ENCODE measurements around the gene DDA1.
"Not testable (repeated sequence)": the region's sequence is repeated elsewhere in the genome, so short reads cannot be mapped to it uniquely, and the experiment has no call there.

The DDA1 gene

GRCh38 chr19:17289489-17289888 lies 19.9 kb upstream of the DDA1 start:
- DNase-seq (ENCODE audit: low read depth) = peak; percentile 45

GRCh38 chr19:17292301-17293074 lies 16.9 kb upstream of the DDA1 start:
- DNase-seq (ENCODE audit: low read depth) = peak; percentile 70

- no peak for DNase-seq (ENCODE audit: low read depth)
These were observed 15.8 kb upstream of the DDA1 start for GRCh38 chr19:17293605-17294004.

- peak; percentile 38 for DNase-seq (ENCODE audit: low read depth)
These were observed 15.1 kb upstream of the DDA1 start for GRCh38 chr19:17294051-17294891.

- DNase-seq (ENCODE audit: low read depth) = not testable (repeated sequence)
These were observed 13.8 kb upstream of the DDA1 start for GRCh38 chr19:17295551-17295950.

- DNase-seq (ENCODE audit: low read depth) = no peak
These were observed 13.1 kb upstream of the DDA1 start for GRCh38 chr19:17296273-17296672.

GRCh38 chr19:17296976-17297375 lies 12.4 kb upstream of the DDA1 start:
- DNase-seq (ENCODE audit: low read depth) = no peak

GRCh38 chr19:17300992-17301619 lies 8.3 kb upstream of the DDA1 start:
- no peak for DNase-seq (ENCODE audit: low read depth)

GRCh38 chr19:17302391-17303166 lies 6.8 kb upstream of the DDA1 start:
- no peak for DNase-seq (ENCODE audit: low read depth)

GRCh38 chr19:17303167-17303939 lies 6.0 kb upstream of the DDA1 start, which contains the start of gene ABHD8:
TSS of gene ABHD8 (minus strand) at chr19:17303425. CDS start at chr19:17301616, 1,809 bp downstream.
- peak; percentile 91 for DNase-seq (ENCODE audit: low read depth)

- DNase-seq (ENCODE audit: low read depth) = no peak
These were observed 5.5 kb upstream of the DDA1 start for GRCh38 chr19:17303940-17304267.

- no peak for DNase-seq (ENCODE audit: low read depth)
These were observed 4.8 kb upstream of the DDA1 start for GRCh38 chr19:17304386-17305215.

- DNase-seq (ENCODE audit: low read depth) = no peak
These were observed 4.2 kb upstream of the DDA1 start for GRCh38 chr19:17305216-17305516.

- DNase-seq (ENCODE audit: low read depth) = peak; percentile 91
These were observed 3.7 kb upstream of the DDA1 start, which contains the start of gene MRPL34 for GRCh38 chr19:17305517-17306284. TSS of gene MRPL34 (plus strand) at chr19:17305872. CDS start at chr19:17305893, 21 bp downstream.

GRCh38 chr19:17306285-17306714 lies 3.1 kb upstream of the DDA1 start:
- no peak for DNase-seq (ENCODE audit: low read depth)

GRCh38 chr19:17307876-17308377 lies 1.4 kb upstream of the DDA1 start:
- no peak for DNase-seq (ENCODE audit: low read depth)

GRCh38 chr19:17309965-17310461 lies 650 bp downstream of the DDA1 start:
- DNase-seq (ENCODE audit: low read depth) = no peak

GRCh38 chr19:17311455-17312188 lies 2.3 kb downstream of the DDA1 start:
- no peak for DNase-seq (ENCODE audit: low read depth)

Measured in stimulated activated CD8-positive, alpha-beta memory T cell treated with anti-CD3 and anti-CD28 coated beads, Interleukin-4, amount 100 ng/mL, for 24 hours (primary cell).